HAP-1 (cell line): Measurements from ENCODE around the gene ADCY2.

Experiments
- DNase-seq, 2 experiments: peaks; one replicate each; pipeline ENCODE4 v3.0.0-alpha.2; 2016 to 2020; ENCODE audit warnings: low spot score in 2 of 2
- H3K27me3 ChIP-seq: fragments of 250-450 bp; sonication (Bioruptor Pico); 2 replicates; pipeline ENCODE4 v1.5.1; 2020; ENCODE audit warnings: low read depth, mild to moderate bottlenecking, moderate library complexity
- H3K36me3 ChIP-seq: fragments of 250-450 bp; sonication (Bioruptor Pico); replicated peaks from 2 replicates; pipeline ENCODE4 v1.5.1; 2020; ENCODE audit warnings: mild to moderate bottlenecking
- H3K4me1 ChIP-seq: fragments of 250-450 bp; sonication (Bioruptor Pico); 2 replicates; pipeline ENCODE4 v1.5.1; 2020; ENCODE audit warnings: mild to moderate bottlenecking
- H3K4me3 ChIP-seq: fragments of 250-450 bp; sonication (Bioruptor Pico); 2 replicates; pipeline ENCODE4 v1.5.1; 2020; ENCODE audit warnings: mild to moderate bottlenecking, moderate library complexity
- H3K9me3 ChIP-seq: fragments of 250-450 bp; sonication (Bioruptor Pico); 2 replicates; pipeline ENCODE4 v1.5.1; 2020; ENCODE audit warnings: mild to moderate bottlenecking, moderate library complexity
- in situ Hi-C: fragments of 300-500 bp; cut with MboI; formaldehyde crosslinking; loops from 3 replicates; pipeline ENCODE4 v1.14.3; 2020; ENCODE audit warnings: low sequenced_read_pairs, inconsistent platforms, mixed read lengths

The ADCY2 gene

DNA sequence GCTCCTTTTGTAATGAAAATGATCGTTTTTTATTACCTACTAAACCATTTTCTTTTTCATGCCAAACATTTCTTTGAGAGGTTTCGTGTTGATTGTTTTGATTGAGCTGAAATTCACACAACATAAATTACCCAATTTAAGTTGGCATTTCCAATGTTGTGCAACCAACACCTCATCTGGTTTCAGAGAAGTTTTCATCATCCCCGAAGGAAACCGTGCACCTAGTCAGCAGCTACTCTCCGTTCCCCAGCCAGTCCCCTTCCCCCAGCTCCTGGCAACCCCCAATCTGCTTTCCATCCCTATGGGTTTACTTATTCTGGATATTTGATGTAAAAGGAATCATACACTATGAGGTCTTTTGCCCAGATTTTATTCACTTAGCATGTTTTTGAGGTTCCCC lies 123.6 kb downstream of the ADCY2 start:
- no peaks in the 10 kb centered on the region for H3K27me3 ChIP-seq
- DNase-seq: no peak
- H3K9me3 ChIP-seq: no peaks in the 10 kb centered on the region
- H3K36me3 ChIP-seq: no peaks in the 10 kb centered on the region
- in situ Hi-C loops: no loop called here
- no peak overlapping the region for H3K4me3 ChIP-seq
- no peaks in the 10 kb centered on the region for H3K4me1 ChIP-seq

GRCh38 chr5:7529880-7530279 lies 133.9 kb downstream of the ADCY2 start:
- no peak for DNase-seq
- Histone ChIP-seq H3K4me3 (no peak overlapping the region), H3K36me3 (no peaks in the 10 kb centered on the region), H3K4me1 (no peaks in the 10 kb centered on the region), H3K9me3 (no peaks in the 10 kb centered on the region), H3K27me3 (no peaks in the 10 kb centered on the region)
- in situ Hi-C loops: no loop called here

GRCh38 chr5:7533941-7534340 lies 138.0 kb downstream of the ADCY2 start:
- in situ Hi-C loops: no loop called here
- Histone ChIP-seq H3K36me3 (no peaks in the 10 kb centered on the region), H3K9me3 (no peaks in the 10 kb centered on the region), H3K27me3 (no peaks in the 10 kb centered on the region), H3K4me3 (no peak overlapping the region), H3K4me1 (no peaks in the 10 kb centered on the region)
- no peak for DNase-seq

DNA sequence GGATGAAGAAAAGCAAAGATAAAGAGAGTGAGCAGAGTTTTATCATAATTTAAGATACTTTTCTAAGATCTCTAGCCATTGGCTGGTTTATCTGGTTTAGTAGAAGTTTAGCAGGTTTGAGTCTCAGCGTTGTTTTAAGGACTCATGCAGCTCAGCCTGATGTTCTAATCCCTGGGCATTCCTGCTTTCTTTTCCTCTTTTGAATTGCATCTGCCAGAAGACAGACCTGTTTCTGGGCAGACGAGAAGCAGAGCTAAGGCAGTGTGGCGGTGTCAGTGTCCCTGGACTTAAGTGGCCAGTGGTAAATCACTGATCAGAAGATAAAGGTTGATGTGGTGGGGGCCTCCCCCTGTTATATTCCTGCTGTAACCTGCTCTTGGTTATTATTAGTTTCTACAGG lies 138.6 kb downstream of the ADCY2 start:
- no peak for DNase-seq
- no peaks in the 10 kb centered on the region for H3K9me3 ChIP-seq
- in situ Hi-C loops: no loop called here
- H3K36me3 ChIP-seq: no peaks in the 10 kb centered on the region
- H3K4me1 ChIP-seq: no peaks in the 10 kb centered on the region
- H3K4me3 ChIP-seq: no peak overlapping the region
- H3K27me3 ChIP-seq: no peaks in the 10 kb centered on the region

DNA sequence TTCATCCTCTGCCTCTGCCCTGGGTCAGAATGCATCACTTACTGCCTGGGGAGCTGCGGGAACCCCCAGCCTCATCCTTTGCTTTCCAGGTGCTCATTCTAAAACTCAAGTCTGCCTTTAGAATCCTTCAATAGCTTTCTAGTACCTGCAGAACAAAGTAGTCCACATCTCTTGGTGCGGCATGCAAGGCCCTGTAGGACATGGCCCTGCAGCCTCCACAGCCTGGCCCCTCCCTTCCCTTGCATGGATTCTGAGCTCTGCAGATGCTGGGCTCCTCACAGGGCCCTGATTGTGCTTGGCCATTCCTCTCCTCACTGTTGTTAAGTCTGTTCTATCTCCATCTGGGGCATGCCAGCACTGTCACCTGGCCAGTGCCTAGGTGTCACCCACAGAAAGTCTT lies 141.6 kb downstream of the ADCY2 start:
- Histone ChIP-seq H3K4me1 (no peaks in the 10 kb centered on the region), H3K4me3 (no peak overlapping the region), H3K36me3 (no peaks in the 10 kb centered on the region), H3K27me3 (no peaks in the 10 kb centered on the region), H3K9me3 (no peaks in the 10 kb centered on the region)
- in situ Hi-C loops: no loop called here
- DNase-seq: no peak

GRCh38 chr5:7539571-7539970 lies 143.6 kb downstream of the ADCY2 start:
- in situ Hi-C loops: no loop called here
- Histone ChIP-seq H3K4me3 (no peak overlapping the region), H3K4me1 (no peaks in the 10 kb centered on the region), H3K36me3 (no peaks in the 10 kb centered on the region), H3K27me3 (no peaks in the 10 kb centered on the region), H3K9me3 (no peaks in the 10 kb centered on the region)
- DNase-seq: no peak

DNA sequence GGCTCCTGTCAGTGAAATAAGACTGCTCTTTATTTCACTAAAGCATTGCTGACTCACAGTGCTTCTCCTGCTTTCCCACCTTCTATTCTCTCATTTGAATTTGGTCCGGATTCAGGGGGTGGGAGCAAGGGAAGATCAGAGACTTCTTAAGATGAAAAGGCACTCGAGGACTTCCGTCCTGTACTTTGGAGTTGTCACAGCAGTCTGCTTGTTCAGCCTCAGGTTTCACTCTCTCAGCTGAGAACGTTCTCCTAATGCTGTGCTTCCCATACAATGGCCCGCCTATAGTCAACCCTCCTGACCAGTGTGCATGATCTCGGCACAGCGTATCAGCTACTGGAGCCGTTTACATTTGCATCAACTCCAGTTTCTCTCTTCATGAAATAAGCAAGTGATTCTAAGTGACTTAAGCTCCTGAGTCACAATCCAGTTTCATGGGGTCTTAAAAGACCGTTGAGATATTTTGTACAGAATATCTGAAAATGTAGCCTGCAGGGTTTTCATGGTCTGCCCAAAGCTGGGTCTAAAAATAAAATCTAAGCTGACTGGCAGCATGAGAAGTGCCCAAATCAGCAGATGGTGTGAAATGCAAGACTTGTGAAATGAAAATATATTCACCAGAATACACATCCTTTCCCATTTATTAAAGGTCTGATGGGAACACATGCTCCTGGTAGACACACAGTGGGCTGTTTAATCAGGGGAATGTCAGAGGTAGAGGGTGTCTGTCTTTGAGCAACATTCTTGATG lies 145.0 kb downstream of the ADCY2 start:
- Histone ChIP-seq H3K36me3 (no peaks in the 10 kb centered on the region), H3K4me1 (no peaks in the 10 kb centered on the region), H3K9me3 (no peaks in the 10 kb centered on the region), H3K4me3 (no peak overlapping the region), H3K27me3 (no peaks in the 10 kb centered on the region)
- DNase-seq: no peak
- in situ Hi-C loops: no loop called here

DNA sequence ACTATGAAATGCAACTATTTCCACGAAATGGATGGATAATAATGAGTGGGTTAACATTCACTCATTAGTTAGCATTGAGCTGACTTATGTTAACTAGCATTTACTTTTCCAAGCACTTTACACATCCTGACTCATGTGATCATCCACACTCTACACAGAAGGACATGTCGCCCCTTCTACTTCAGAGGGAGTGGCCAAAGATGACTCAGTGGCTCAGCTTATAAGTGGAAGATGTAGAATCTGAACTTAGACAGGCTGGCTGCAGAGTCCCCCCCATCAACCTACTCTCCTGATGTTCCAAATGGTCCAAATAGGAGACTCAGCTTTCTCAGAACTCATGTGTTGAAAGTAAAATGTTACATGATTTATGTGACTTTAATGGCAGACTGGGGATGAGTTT lies 146.0 kb downstream of the ADCY2 start:
- in situ Hi-C loops: no loop called here
- DNase-seq: no peak
- H3K27me3 ChIP-seq: no peaks in the 10 kb centered on the region
- H3K4me1 ChIP-seq: no peaks in the 10 kb centered on the region
- no peaks in the 10 kb centered on the region for H3K36me3 ChIP-seq
- no peak overlapping the region for H3K4me3 ChIP-seq
- H3K9me3 ChIP-seq: no peaks in the 10 kb centered on the region

GRCh38 chr5:7546555-7546954 lies 150.6 kb downstream of the ADCY2 start:
- Histone ChIP-seq H3K4me1 (no peaks in the 10 kb centered on the region), H3K4me3 (no peak overlapping the region), H3K36me3 (no peaks in the 10 kb centered on the region), H3K27me3 (no peaks in the 10 kb centered on the region), H3K9me3 (no peaks in the 10 kb centered on the region)
- in situ Hi-C loops: no loop called here
- DNase-seq: no peak

- H3K27me3 ChIP-seq: no peaks in the 10 kb centered on the region
- H3K36me3 ChIP-seq: no peaks in the 10 kb centered on the region
- no peak for DNase-seq
- in situ Hi-C loops: no loop called here
- no peaks in the 10 kb centered on the region for H3K9me3 ChIP-seq
- H3K4me3 ChIP-seq: no peak overlapping the region
- no peaks in the 10 kb centered on the region for H3K4me1 ChIP-seq
Measured at GRCh38 chr5:7548596-7548995, 152.7 kb downstream of the ADCY2 start.

- H3K4me1 ChIP-seq: no peaks in the 10 kb centered on the region
- H3K36me3 ChIP-seq: no peaks in the 10 kb centered on the region
- no peak for DNase-seq
- H3K4me3 ChIP-seq: no peak overlapping the region
- in situ Hi-C loops: no loop called here
- H3K27me3 ChIP-seq: no peaks in the 10 kb centered on the region
- H3K9me3 ChIP-seq: no peaks in the 10 kb centered on the region
Measured at GRCh38 chr5:7565559-7565958, 169.6 kb downstream of the ADCY2 start.

GRCh38 chr5:7576023-7576715 lies 180.2 kb downstream of the ADCY2 start:
- no peaks in the 10 kb centered on the region for H3K4me1 ChIP-seq
- no peaks in the 10 kb centered on the region for H3K9me3 ChIP-seq
- no peaks in the 10 kb centered on the region for H3K27me3 ChIP-seq
- DNase-seq: no peak
- no peak overlapping the region for H3K4me3 ChIP-seq
- in situ Hi-C loops: no loop called here
- no peaks in the 10 kb centered on the region for H3K36me3 ChIP-seq

DNA sequence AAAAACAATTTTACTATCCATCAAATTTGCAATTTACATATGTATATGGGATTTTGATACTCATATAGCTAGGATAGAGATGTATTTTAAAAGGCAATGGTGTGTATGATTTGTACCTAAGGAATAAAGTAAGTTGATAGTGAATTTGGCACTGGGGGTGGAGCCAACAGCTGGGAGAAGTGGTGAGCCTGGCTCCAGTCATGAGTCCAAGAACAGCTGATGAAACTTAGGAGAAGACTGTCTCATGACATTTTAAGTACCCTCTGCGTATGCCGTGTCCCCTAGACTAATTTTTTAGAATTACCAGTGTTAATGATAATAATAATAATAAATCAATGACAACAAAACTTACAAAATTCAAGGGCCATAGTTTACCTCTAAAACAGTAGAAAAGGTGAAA lies 181.4 kb downstream of the ADCY2 start:
- in situ Hi-C loops: no loop called here
- no peaks in the 10 kb centered on the region for H3K36me3 ChIP-seq
- no peak for DNase-seq

DNA sequence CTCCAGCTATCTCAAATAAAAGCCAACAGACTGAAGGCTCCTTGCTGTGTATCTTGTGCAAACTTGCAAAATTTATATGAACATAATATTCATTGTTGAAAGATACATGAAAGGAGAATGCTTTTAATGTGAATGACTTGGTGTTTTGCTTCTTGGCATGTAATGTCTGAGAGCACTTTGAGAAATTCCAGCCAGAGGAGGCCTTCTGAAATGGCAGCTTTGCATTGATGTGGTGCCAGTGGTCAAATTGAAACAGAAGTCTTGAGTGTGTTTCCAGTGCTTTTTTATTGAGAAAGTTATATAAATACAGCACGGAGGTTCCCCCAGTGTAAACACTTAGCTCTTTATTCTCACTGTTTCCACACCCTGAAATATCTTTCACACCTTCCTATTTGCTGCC lies 182.1 kb downstream of the ADCY2 start:
- no peaks in the 10 kb centered on the region for H3K27me3 ChIP-seq
- no peaks in the 10 kb centered on the region for H3K36me3 ChIP-seq
- in situ Hi-C loops: no loop called here
- no peak for DNase-seq
- no peak overlapping the region for H3K4me3 ChIP-seq
- no peaks in the 10 kb centered on the region for H3K4me1 ChIP-seq
- no peaks in the 10 kb centered on the region for H3K9me3 ChIP-seq

More for the DNA sequence above, 181.4 kb downstream of the ADCY2 start:
- no peaks in the 10 kb centered on the region for H3K9me3 ChIP-seq
- H3K27me3 ChIP-seq: no peaks in the 10 kb centered on the region
- H3K4me3 ChIP-seq: no peak overlapping the region
- no peaks in the 10 kb centered on the region for H3K4me1 ChIP-seq
